K562 (cell line): ENCODE measurements around the gene CCDC47. TPM values are rescaled to one million over a fixed set of nuclear protein-coding genes. Genes with fewer than 3 reads are reported as not detected.

Experiments used
- ATF2 ChIP-seq: sonication (generic); formaldehyde crosslinking; IDR thresholded peaks from 2 replicates; pipeline ENCODE4 v1.8.1; 2022; ENCODE audit warnings: missing genetic modification reagents
- BDP1 ChIP-seq: IDR thresholded peaks from 3 replicates; pipeline ENCODE4 v1.6.1; 2011; ENCODE audit not compliant: insufficient read length, insufficient read depth
- CAMTA2 ChIP-seq: fragments of 250-450 bp; sonication (Bioruptor Pico); conservative IDR thresholded peaks from 2 replicates; pipeline ENCODE4 v1.5.1; 2022
- CHD1 ChIP-seq: fragments of 200-600 bp; sonication (generic); IDR thresholded peaks from one replicate; pipeline ENCODE4 v1.6.1; 2012; ENCODE audit warnings: mild to moderate bottlenecking, moderate library complexity, low read length, inconsistent platforms
- EHMT2 ChIP-seq: fragments of 450-650 bp; IDR thresholded peaks from 2 replicates; pipeline ENCODE4 v1.6.1; 2018; ENCODE audit warnings: antibody characterized with exemption
- ETV5 ChIP-seq: sonication (generic); formaldehyde crosslinking; IDR thresholded peaks from 2 replicates; pipeline ENCODE4 v1.4.0; 2020; ENCODE audit warnings: low read depth, mild to moderate bottlenecking, missing genetic modification reagents
- FOXK2 ChIP-seq, 2 experiments: fragments of 450-650 bp; IDR thresholded peaks in 1 of 2; conservative IDR thresholded peaks in 1 of 2; 2 replicates each; pipeline ENCODE4 v1.6.1; 2016; ENCODE audit warnings: low read depth in 2 of 2, mild to moderate bottlenecking in 1 of 2
- HDAC1 ChIP-seq, 2 experiments: fragments of 450-650 bp; IDR thresholded peaks; 2 replicates each; pipeline ENCODE4 v1.6.1; 2016 to 2017; ENCODE audit warnings: inconsistent platforms in 1 of 2, mild to moderate bottlenecking in 1 of 2, moderate library complexity in 1 of 2
- HDAC2 ChIP-seq: fragments of 450-650 bp; IDR thresholded peaks from 2 replicates; pipeline ENCODE4 v1.6.1; 2016; ENCODE audit warnings: mild to moderate bottlenecking
- HMGXB4 ChIP-seq: sonication (generic); formaldehyde crosslinking; IDR thresholded peaks from 2 replicates; pipeline ENCODE4 v1.8.1; 2023; ENCODE audit warnings: mild to moderate bottlenecking, missing genetic modification reagents
- HOXB6 ChIP-seq: fragments of 250-450 bp; sonication (Bioruptor Pico); IDR thresholded peaks from 2 replicates; pipeline ENCODE4 v1.5.1; 2022; ENCODE audit warnings: mild to moderate bottlenecking, borderline replicate concordance
- KDM2B ChIP-seq: fragments of 250-450 bp; sonication (Bioruptor Pico); IDR thresholded peaks from 2 replicates; pipeline ENCODE4 v1.8.0; 2021; ENCODE audit warnings: mild to moderate bottlenecking, moderate library complexity
- MCM7 ChIP-seq, 2 experiments: fragments of 450-650 bp; IDR thresholded peaks; 2 replicates each; pipeline ENCODE4 v1.6.1; 2016 to 2018
- NEUROD1 ChIP-seq: fragments of 150-350 bp; IDR thresholded peaks from 2 replicates; pipeline ENCODE4 v1.6.1; 2014; ENCODE audit warnings: borderline replicate concordance, low read length, low read depth; ENCODE audit not compliant: partially characterized antibody
- NR3C1 ChIP-seq: sonication (generic); formaldehyde crosslinking; IDR thresholded peaks from 2 replicates; pipeline ENCODE4 v1.8.1; 2022; ENCODE audit warnings: missing genetic modification reagents
- RBM34 ChIP-seq: fragments of 200-400 bp; formaldehyde crosslinking; IDR thresholded peaks from 2 replicates; pipeline ENCODE4 v1.6.1; 2018; ENCODE audit warnings: low read length, borderline replicate concordance; ENCODE audit not compliant: insufficient read depth
- TCF7L2 ChIP-seq: fragments of 150-350 bp; IDR thresholded peaks from 2 replicates; pipeline ENCODE4 v1.6.1; 2016; ENCODE audit warnings: low read depth, mild to moderate bottlenecking, low read length, moderate library complexity
- TEAD4 ChIP-seq, 2 experiments: sonication (generic) in 1 of 2; formaldehyde crosslinking in 1 of 2; IDR thresholded peaks; 2 replicates each; pipeline versions ENCODE4 v1.6.1 to v1.8.0; 2012 to 2022; ENCODE audit warnings: borderline replicate concordance in 1 of 2, inconsistent platforms in 1 of 2, low read length in 1 of 2, mild to moderate bottlenecking in 1 of 2, missing genetic modification reagents in 1 of 2
- TFE3 ChIP-seq: fragments of 450-650 bp; formaldehyde crosslinking; IDR thresholded peaks from 2 replicates; pipeline ENCODE4 v1.4.0; 2020; ENCODE audit warnings: mild to moderate bottlenecking, mixed read lengths
- THAP7 ChIP-seq: fragments of 250-450 bp; sonication (Bioruptor Pico); IDR thresholded peaks from 2 replicates; pipeline ENCODE4 v1.5.0; 2021
- ZNF134 ChIP-seq: fragments of 250-450 bp; sonication (Bioruptor Pico); conservative IDR thresholded peaks from 2 replicates; pipeline ENCODE4 v1.4.0; 2020
- ZNF311 ChIP-seq: fragments of 250-450 bp; sonication (Bioruptor Pico); IDR thresholded peaks from 2 replicates; pipeline ENCODE4 v1.4.0; 2020; ENCODE audit warnings: mild to moderate bottlenecking, moderate library complexity
- ZNF57 ChIP-seq: fragments of 450-650 bp; formaldehyde crosslinking; IDR thresholded peaks from 2 replicates; pipeline ENCODE4 v1.4.0; 2020; ENCODE audit warnings: mild to moderate bottlenecking, moderate library complexity
- ZZZ3 ChIP-seq: fragments of 450-650 bp; IDR thresholded peaks from 2 replicates; pipeline ENCODE4 v1.6.1; 2016; ENCODE audit warnings: antibody characterized with exemption, mild to moderate bottlenecking, moderate library complexity
- polyA plus RNA-seq, 8 experiments: library from polyadenylated mRNA; depleted of rRNA in 4 of 8; stranded (reverse) in 5 of 8; unstranded in 3 of 8; fragments of >200 nt; fragmentation: Nextera tagmentation in 2 of 8; fragmentation: Illumina TruSeq in 1 of 8; extraction: Ambion mirVana in 2 of 8; extraction: Trizol in 1 of 8; gene quantifications; 2 replicates each; pipeline versions ENCODE4 v1.2.1 to v1.2.3, GENCODE V29; 2011 to 2014; ENCODE audit warnings: inconsistent platforms in 1 of 8, missing spikeins in 1 of 8
- total RNA-seq, 7 experiments: library from RNA; depleted of rRNA in 6 of 7; stranded (reverse); fragments of >200 nt in 6 of 7; fragmentation: Illumina TruSeq in 2 of 7; extraction: Trizol in 2 of 7; gene quantifications; 2 replicates each; pipeline versions ENCODE4 v1.2.1 to v1.2.3, GENCODE V29; 2011 to 2021; ENCODE audit warnings: low replicate concordance in 1 of 7

Gene CCDC47
- total and polyA plus RNA-seq, 9 of the 15 experiments (the other 6 are each of a cell fraction or from before 2014, with no cell fraction given) = 15.5 to 162 (median 122) TPM

GRCh38 chr17:63773272-63774140, at the start of gene CCDC47 (continued):
- no peak for TF ChIP-seq THAP7 (CRISPR knock-in tag)
- TF ChIP-seq EHMT2 = no peak
- TF ChIP-seq KDM2B (CRISPR knock-in tag) = 0 out of 2 replicates have a peak, but pooled peaks have one; percentile 5
- no peak for TF ChIP-seq TCF7L2
- peak; percentile 59 for TF ChIP-seq TEAD4 (IDR thresholded peaks at IDR 0.05; ENCODE audit: low read length)
- TF ChIP-seq TEAD4 (CRISPR knock-in tag; IDR thresholded peaks at IDR 0.05; ENCODE audit: borderline replicate concordance) = no peak
- 0 out of 2 replicates have a peak, but pooled peaks have one; percentile 8 for TF ChIP-seq TFE3 (CRISPR knock-in tag)
- no peak for TF ChIP-seq ZZZ3
- no peak for TF ChIP-seq BDP1
- no peak; the same call in 1 of the 2 replicates for TF ChIP-seq ATF2
- TF ChIP-seq HDAC2 = peak; percentile 99
- TF ChIP-seq CAMTA2 (CRISPR knock-in tag) = no peak
- 0 out of 2 replicates have a peak, but pooled peaks have one; percentile 61 for TF ChIP-seq RBM34
- no peak for TF ChIP-seq ZNF311
- TF ChIP-seq HDAC1 (IDR thresholded peaks at IDR 0.05) = peak; percentile 81 to 99; a peak in 3 of 4 replicates
- TF ChIP-seq NEUROD1 = peak; percentile 66
- no peak for TF ChIP-seq ZNF134 (CRISPR knock-in tag)
- no peak for TF ChIP-seq HOXB6 (CRISPR knock-in tag)
- TF ChIP-seq HMGXB4 = peak; percentile 80; the same call in 1 of the 2 replicates
- TF ChIP-seq MCM7 (IDR thresholded peaks at IDR 0.05) = no peak; a peak in 1 of 4 replicates
- no peak for TF ChIP-seq ZNF57 (CRISPR knock-in tag)
- TF ChIP-seq NR3C1 (CRISPR knock-in tag) = no peak
- TF ChIP-seq ETV5 = peak; percentile 87
- TF ChIP-seq FOXK2 (conservative IDR thresholded peaks at IDR 0.05 in 1 of 2, IDR thresholded peaks at IDR 0.05 in 1 of 2; ENCODE audit: low read depth in 2 of 2) = peak; percentile 88 to 90
- no peak for TF ChIP-seq CHD1
